ENCODE measurements around the gene IMPA2.

Gene IMPA2

GRCh38 chr18:11978956-11979355 is 2.4 kb upstream of the IMPA2 start:
- TF ChIP-seq, protein P1, sequence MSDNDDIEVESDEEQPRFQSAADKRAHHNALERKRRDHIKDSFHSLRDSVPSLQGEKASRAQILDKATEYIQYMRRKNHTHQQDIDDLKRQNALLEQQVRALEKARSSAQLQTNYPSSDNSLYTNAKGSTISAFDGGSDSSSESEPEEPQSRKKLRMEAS (IDR thresholded peaks at IDR 0.05; ENCODE audit: low read depth, low read length): no peak
- TF ChIP-seq CTCF (IDR thresholded peaks at IDR 0.05; ENCODE audit: low read depth, low read length): no peak
- TF ChIP-seq POLR2A (IDR thresholded peaks at IDR 0.05; ENCODE audit: extremely low read depth, insufficient read length): no peak
- TF ChIP-seq MYC (IDR thresholded peaks at IDR 0.05; ENCODE audit: low read depth, low read length): no peak
- no peak overlapping the region for H3K4me3 ChIP-seq (ENCODE audit: low read depth, low read length)
- DNase-seq (ENCODE audit: low read depth): no peak

GRCh38 chr18:11980163-11980493 is 1.2 kb upstream of the IMPA2 start:
- DNase-seq (ENCODE audit: low read depth): no peak
- H3K4me3 ChIP-seq (ENCODE audit: low read depth, low read length): peak overlapping the region; percentile 66
- TF ChIP-seq MYC (IDR thresholded peaks at IDR 0.05; ENCODE audit: low read depth, low read length) (no peak), CTCF (IDR thresholded peaks at IDR 0.05; ENCODE audit: low read depth, low read length) (no peak), POLR2A (IDR thresholded peaks at IDR 0.05; ENCODE audit: extremely low read depth, insufficient read length) (no peak)
- TF ChIP-seq, protein P1 (IDR thresholded peaks at IDR 0.05; ENCODE audit: low read depth, low read length): no peak

- DNase-seq (ENCODE audit: low read depth): peak; percentile 99
- TF ChIP-seq MYC (IDR thresholded peaks at IDR 0.05; ENCODE audit: low read depth, low read length) (peak; percentile 74), POLR2A (IDR thresholded peaks at IDR 0.05; ENCODE audit: extremely low read depth, insufficient read length) (peak; percentile 82), CTCF (IDR thresholded peaks at IDR 0.05; ENCODE audit: low read depth, low read length) (no peak)
- TF ChIP-seq, protein P1 (IDR thresholded peaks at IDR 0.05; ENCODE audit: low read depth, low read length): peak; percentile 78
- peak overlapping the region; percentile 66 for H3K4me3 ChIP-seq (ENCODE audit: low read depth, low read length)
These were observed 664 bp upstream of the IMPA2 start for GRCh38 chr18:11980494-11981191.

DNA sequence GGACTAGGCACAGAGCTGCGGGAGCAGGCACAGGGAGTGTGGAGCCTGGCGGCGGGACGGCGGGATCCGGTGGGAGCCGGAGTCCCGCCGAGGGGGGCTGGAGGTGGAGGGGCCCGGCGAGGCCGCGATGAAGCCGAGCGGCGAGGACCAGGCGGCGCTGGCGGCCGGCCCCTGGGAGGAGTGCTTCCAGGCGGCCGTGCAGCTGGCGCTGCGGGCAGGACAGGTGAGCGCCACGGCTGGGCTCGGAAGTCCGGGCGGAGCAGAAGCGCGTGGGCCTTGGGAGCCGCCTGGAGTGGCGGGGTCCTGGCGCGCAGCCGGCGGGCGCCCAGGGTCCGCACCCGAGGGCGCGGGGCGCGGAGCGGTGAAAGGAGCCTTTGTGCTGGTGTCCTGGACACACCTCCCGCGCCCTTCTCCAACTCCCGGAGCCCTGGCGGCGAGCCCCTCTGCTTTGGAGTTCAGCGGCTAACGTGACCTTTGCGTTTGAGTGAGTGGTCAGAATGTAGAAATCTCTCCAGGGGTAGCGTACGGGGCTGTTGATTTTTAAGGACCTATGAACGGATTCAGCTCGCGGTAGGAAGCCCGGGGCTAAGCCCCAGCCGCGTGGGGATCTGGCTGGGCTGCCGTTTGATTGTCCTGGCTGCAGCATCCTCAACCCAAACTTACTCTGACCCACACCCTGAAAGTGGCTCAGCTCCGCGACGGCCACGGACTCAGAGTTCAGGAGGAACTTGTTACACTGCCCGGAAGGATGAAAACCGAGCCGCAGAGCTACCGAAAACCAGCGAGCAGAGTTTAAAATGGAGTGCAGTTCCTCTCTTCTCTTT is 448 bp downstream of the IMPA2 start:
- DNase-seq (ENCODE audit: low read depth): peak; percentile 66
- TF ChIP-seq, protein P1 (IDR thresholded peaks at IDR 0.05; ENCODE audit: low read depth, low read length): no peak
- no peak for TF ChIP-seq MYC (IDR thresholded peaks at IDR 0.05; ENCODE audit: low read depth, low read length)
- no peak for TF ChIP-seq CTCF (IDR thresholded peaks at IDR 0.05; ENCODE audit: low read depth, low read length)
- TF ChIP-seq POLR2A (IDR thresholded peaks at IDR 0.05; ENCODE audit: extremely low read depth, insufficient read length): no peak
- H3K4me3 ChIP-seq (ENCODE audit: low read depth, low read length): peak overlapping the region; percentile 80

GRCh38 chr18:11982981-11983380 is 1.7 kb downstream of the IMPA2 start:
- no peak for TF ChIP-seq MYC (IDR thresholded peaks at IDR 0.05; ENCODE audit: low read depth, low read length)
- no peak for TF ChIP-seq POLR2A (IDR thresholded peaks at IDR 0.05; ENCODE audit: extremely low read depth, insufficient read length)
- no peak for TF ChIP-seq CTCF (IDR thresholded peaks at IDR 0.05; ENCODE audit: low read depth, low read length)
- TF ChIP-seq, protein P1 (IDR thresholded peaks at IDR 0.05; ENCODE audit: low read depth, low read length): no peak
- H3K4me3 ChIP-seq (ENCODE audit: low read depth, low read length): peak overlapping the region; percentile 80
- DNase-seq (ENCODE audit: low read depth): peak; percentile 63
